Ectodermal cell (in vitro differentiated cells): ENCODE results near the gene STEAP2.
"Not testable (repeated sequence)": the region's sequence is repeated elsewhere in the genome, so short reads cannot be mapped to it uniquely, and the experiment has no call there.

Experiments
- H3K27ac ChIP-seq: 2 replicates; pipeline ENCODE4 v1.7.0; 2013; ENCODE audit warnings: mild to moderate bottlenecking, low read depth, low read length; ENCODE audit not compliant: insufficient read depth, poor library complexity, severe bottlenecking
- H3K27me3 ChIP-seq: 2 replicates; pipeline ENCODE4 v1.7.0; 2013; ENCODE audit warnings: mild to moderate bottlenecking, low read length; ENCODE audit not compliant: insufficient read depth, control insufficient read depth, poor library complexity, severe bottlenecking
- H3K36me3 ChIP-seq: one replicate; pipeline ENCODE4 v1.7.0; 2013; ENCODE audit warnings: low read length; ENCODE audit not compliant: control insufficient read depth, insufficient read depth
- H3K4me1 ChIP-seq: one replicate; pipeline ENCODE4 v1.7.0; 2013; ENCODE audit warnings: low read length; ENCODE audit not compliant: control insufficient read depth, insufficient read depth
- H3K4me3 ChIP-seq: 2 replicates; pipeline ENCODE4 v1.7.0; 2013; ENCODE audit warnings: low read depth, low read length, control low read depth; ENCODE audit not compliant: insufficient read depth
- H3K9me3 ChIP-seq: 2 replicates; pipeline ENCODE4 v1.7.0; 2013; ENCODE audit warnings: mild to moderate bottlenecking, low read length, moderate library complexity; ENCODE audit not compliant: control insufficient read depth
- WGBS, 2 experiments: methylation state at CpG; one replicate each; pipeline ENCODE4 v1.1.7; 2013; ENCODE audit warnings: missing lambda C conversion rate in 2 of 2; 5-methylcytosine and 5-hydroxymethylcytosine counted together

STEAP2 gene

DNA sequence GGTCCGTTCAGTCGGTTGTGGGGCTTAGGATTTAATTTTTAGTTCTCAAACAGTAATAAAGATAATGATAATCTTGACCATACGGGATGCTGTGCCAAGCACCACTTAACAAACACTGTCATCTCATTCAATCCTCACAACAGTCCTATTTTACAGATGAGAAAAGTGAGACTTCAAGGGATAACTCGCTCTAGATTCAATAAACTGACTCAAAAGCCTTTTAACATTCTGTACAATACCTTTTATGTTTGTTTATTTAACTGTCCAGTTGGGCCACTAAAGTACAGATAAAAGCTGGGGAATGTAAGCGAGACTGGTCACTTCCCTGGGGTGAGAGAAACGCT is 33.0 kb downstream of the STEAP2 start:
- Histone ChIP-seq H3K9me3 (no peaks in the 10 kb centered on the region), H3K4me3 (peak overlapping the region; percentile 54), H3K27ac (no peak overlapping the region), H3K4me1 (no peaks in the 10 kb centered on the region), H3K36me3 (no peaks in the 10 kb centered on the region), H3K27me3 (peaks cover 15% of the 10 kb centered on the region)
- WGBS, 2 experiments: 52 to 55% methylated on average over 4 to 6 of the region's 6 CpGs

DNA sequence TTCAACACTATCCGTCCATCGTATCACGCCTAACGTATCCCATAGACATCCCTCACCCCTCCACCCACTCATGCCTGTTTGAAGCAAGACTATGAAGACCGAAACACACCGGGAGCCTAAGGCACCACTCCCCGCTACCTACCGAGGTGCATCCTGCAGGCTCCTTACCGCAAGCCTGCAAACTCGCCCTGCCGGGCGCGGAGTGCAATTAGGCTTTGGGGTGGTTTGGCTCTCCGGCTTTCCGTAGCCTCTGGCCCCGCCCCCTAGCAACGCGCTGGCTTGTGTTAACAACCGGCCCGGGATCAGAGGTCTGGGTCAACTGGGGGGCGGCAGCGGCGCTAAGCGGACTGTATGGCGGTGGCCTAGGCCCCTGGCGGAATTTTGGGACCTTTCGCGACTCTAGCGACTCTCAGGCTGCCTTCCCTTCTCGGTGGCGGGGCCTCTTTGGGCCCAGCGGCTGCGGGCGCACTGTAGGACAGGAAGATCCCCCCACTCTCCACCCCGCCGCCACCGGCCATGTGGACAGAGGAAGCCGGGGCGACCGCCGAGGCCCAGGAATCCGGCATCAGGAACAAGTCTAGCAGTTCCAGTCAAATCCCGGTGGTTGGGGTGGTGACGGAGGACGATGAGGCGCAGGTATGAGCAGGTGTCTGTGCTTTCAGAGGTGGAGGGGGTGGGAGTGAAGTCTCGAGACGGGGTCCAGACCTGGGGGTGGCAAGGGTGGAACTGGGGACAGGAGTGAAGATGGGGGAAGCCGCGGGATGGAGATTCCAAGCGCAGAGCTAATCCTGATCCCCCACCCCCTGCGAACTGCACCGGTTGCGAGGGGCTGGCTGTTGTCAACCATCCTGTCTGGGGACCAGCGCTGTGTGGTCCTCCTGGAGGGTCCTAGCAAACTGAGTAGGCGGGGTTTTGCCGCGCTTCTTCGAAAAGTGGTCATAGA is 33.6 kb downstream of the STEAP2 start, which contains the start of gene CFAP69:
CFAP69 (plus strand) TSS at position 266 of the 943 bp plus-strand sequence; CDS start at position 517, 251 bp downstream.
- Histone ChIP-seq H3K36me3 (no peaks in the 10 kb centered on the region), H3K9me3 (no peaks in the 10 kb centered on the region), H3K4me3 (peak within 1 kb of the TSS; percentile 54), H3K27me3 (peaks cover 15% of the 10 kb centered on the region), H3K4me1 (no peaks in the 10 kb centered on the region), H3K27ac (no peak within 1 kb of the TSS)
- WGBS, 2 experiments: 1% methylated on average over 59 of the region's 59 CpGs

DNA sequence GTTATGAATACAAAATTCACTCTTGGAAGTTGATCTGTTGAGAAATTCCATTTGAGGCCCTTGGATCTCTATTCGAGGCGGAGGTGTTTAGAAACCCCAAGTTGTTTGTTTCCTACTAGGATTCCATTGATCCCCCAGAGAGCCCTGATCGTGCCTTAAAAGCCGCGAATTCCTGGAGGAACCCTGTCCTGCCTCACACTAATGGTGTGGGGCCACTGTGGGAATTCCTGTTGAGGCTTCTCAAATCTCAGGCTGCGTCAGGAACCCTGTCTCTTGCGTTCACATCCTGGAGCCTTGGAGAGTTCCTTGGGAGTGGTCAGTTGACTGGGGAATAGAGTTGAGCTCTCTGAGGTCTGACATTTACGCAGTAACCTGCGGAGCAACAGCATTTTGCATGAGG is 34.6 kb downstream of the STEAP2 start:
- H3K4me3 ChIP-seq: peak overlapping the region; percentile 54
- no peaks in the 10 kb centered on the region for H3K36me3 ChIP-seq
- no peak overlapping the region for H3K27ac ChIP-seq
- H3K4me1 ChIP-seq: no peaks in the 10 kb centered on the region
- WGBS, 2 experiments: 3% methylated on average over 9 of the region's 9 CpGs
- peaks cover 15% of the 10 kb centered on the region for H3K27me3 ChIP-seq
- no peaks in the 10 kb centered on the region for H3K9me3 ChIP-seq

DNA sequence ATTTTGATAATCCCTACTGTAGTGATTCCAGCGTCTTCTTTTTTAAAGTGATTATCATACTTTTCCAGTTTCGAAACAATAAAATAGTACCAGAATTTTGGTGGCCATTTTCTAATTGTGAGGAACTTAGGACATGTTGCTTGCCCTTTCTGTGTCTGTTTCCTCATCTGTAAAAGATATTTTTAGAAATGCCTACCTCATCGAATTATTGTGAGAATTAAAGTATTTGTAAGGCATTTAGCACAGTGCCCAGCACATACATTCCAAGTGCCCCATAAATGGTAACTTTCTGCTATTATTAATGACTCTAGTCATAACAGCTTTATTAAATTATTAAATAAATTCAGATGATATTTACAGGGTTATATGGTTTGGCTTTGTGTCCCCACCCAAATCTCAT is 37.2 kb downstream of the STEAP2 start:
- H3K36me3 ChIP-seq: no peaks in the 10 kb centered on the region
- no peaks in the 10 kb centered on the region for H3K4me1 ChIP-seq
- peaks cover 15% of the 10 kb centered on the region for H3K27me3 ChIP-seq
- WGBS, 2 experiments: 96 to 100% methylated on average over 2 of the region's 3 CpGs
- no peak overlapping the region for H3K4me3 ChIP-seq
- no peak overlapping the region for H3K27ac ChIP-seq
- H3K9me3 ChIP-seq: no peaks in the 10 kb centered on the region

GRCh38 chr7:90250601-90251303 is 39.2 kb downstream of the STEAP2 start:
- WGBS, 2 experiments: 86 to 88% methylated on average over 3 of the region's 3 CpGs
- no peak overlapping the region for H3K4me3 ChIP-seq
- no peak overlapping the region for H3K27ac ChIP-seq

DNA sequence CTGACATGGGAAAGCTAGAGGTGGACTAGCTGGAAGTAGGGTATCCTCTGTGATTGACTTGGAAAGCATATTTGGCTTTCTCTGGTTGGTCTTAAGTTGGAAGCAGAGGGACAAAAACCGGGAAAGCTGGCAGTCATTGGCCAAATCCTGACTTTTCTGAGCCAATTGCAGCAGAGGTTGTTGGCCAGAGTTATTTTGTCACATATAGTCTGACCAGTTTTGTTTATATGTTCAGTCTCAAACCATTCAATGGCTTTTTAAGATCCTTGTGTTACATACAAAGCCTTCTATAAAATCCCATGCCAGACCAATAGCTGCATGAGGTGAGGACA is 39.7 kb downstream of the STEAP2 start:
- Histone ChIP-seq H3K27me3 (peaks cover 8% of the 10 kb centered on the region), H3K27ac (no peak overlapping the region), H3K4me3 (no peak overlapping the region), H3K36me3 (no peaks in the 10 kb centered on the region), H3K9me3 (peaks cover 2% of the 10 kb centered on the region), H3K4me1 (no peaks in the 10 kb centered on the region)
- 89 to 93% methylated on average over 1 of the region's 1 CpG for WGBS, 2 experiments

More at GRCh38 chr7:90250601-90251303, 39.2 kb downstream of the STEAP2 start:
- H3K36me3 ChIP-seq: no peaks in the 10 kb centered on the region
- peaks cover under 1% of the 10 kb centered on the region for H3K9me3 ChIP-seq
- no peaks in the 10 kb centered on the region for H3K4me1 ChIP-seq
- H3K27me3 ChIP-seq: peaks cover 13% of the 10 kb centered on the region

DNA sequence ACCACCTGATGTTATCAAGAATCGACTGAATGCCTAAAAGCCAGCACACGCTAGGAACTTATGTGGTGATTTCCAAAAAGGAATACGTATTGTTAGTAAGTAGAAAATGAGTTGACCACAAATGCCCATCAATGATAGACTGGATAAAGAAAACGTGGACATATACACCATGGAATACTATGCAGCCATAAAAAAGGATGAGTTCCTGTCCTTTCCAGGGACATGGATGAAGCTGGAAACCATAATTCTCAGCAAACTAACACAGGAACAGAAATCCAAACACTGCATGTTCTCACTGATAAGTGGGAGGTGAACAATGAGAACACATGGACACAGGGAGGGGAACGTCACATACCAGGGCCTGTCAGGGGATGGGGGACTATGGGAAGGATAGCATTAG is 44.5 kb downstream of the STEAP2 start:
- H3K27me3 ChIP-seq, H3K4me3 ChIP-seq, H3K27ac ChIP-seq, H3K4me1 ChIP-seq, H3K36me3 ChIP-seq, H3K9me3 ChIP-seq: not testable (repeated sequence)
- WGBS, 2 experiments: 94 to 96% methylated on average over 5 of the region's 5 CpGs

DNA sequence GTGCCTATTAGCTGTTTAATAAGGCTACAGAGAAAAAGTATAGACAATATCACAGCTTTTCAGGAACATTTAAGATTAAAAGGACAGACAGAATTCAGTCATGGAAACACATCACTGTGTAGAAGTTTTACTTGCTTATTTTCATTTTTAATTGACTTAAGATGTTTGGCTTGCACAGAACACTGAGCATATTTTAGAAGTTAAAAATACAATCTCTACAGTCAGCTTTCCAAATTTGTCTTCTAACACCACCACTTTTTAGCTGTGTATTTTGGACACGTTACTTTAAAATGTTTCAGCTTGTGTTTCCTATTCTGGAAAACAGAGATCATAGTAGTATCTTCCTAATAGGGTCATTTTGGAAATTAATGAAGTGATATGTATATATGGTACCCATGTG is 45.2 kb downstream of the STEAP2 start:
- Histone ChIP-seq H3K4me3 (no peak overlapping the region), H3K27me3 (no peaks in the 10 kb centered on the region), H3K9me3 (peaks cover 2% of the 10 kb centered on the region), H3K27ac (no peak overlapping the region), H3K4me1 (no peaks in the 10 kb centered on the region), H3K36me3 (no peaks in the 10 kb centered on the region)
- 67 to 100% methylated on average over 1 of the region's 1 CpG for WGBS, 2 experiments

DNA sequence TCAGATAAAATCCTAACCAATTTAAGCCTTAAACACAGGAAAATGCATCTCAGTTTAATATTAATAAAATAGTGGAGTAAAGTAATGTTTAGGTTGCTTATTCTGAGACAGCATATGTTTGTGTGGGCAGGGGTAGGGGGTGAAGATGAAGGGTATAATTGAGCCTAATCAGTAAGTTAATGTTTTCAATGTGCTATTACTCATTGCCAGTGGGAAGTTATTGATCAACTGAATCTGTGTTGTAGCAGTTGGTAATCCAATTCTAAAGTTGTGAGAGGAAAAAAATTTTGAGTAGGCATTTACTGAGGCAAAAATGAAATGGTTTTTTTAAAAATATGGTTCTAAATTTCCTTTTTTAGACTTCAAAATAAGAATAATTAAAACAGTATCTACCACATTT is 49.9 kb downstream of the STEAP2 start:
- H3K4me1 ChIP-seq: no peaks in the 10 kb centered on the region
- H3K27me3 ChIP-seq: no peaks in the 10 kb centered on the region
- no peak overlapping the region for H3K27ac ChIP-seq
- no peaks in the 10 kb centered on the region for H3K36me3 ChIP-seq
- no peaks in the 10 kb centered on the region for H3K9me3 ChIP-seq
- H3K4me3 ChIP-seq: no peak overlapping the region

DNA sequence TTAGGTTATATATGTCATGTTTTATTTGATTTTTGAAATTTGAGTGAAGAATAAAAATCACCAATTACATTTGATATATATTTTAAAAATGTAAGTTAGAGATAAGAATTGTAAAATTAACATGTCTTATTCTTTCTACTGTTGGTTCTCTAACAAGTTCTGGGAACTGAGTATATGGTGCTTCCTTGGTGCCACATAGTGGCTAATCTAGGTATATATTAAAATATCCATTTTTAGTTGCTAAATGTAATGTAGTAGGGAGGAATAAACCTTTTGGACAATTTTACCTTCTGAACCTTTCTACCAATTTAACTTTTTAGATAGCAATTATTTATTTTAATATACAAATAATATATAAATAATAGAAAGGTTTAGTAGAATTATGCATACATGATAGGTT is 50.9 kb downstream of the STEAP2 start:
- no peaks in the 10 kb centered on the region for H3K9me3 ChIP-seq
- no peaks in the 10 kb centered on the region for H3K27me3 ChIP-seq
- no peak overlapping the region for H3K4me3 ChIP-seq
- H3K27ac ChIP-seq: no peak overlapping the region
- no peaks in the 10 kb centered on the region for H3K36me3 ChIP-seq
- no peaks in the 10 kb centered on the region for H3K4me1 ChIP-seq
